GM23338 (cell line): ENCODE data around the gene PDCD2L. TPM values are rescaled to one million over a fixed set of nuclear protein-coding genes. Genes with fewer than 3 reads are reported as not detected.

Experiments used
- ATAC-seq: fragments of 200-7000 bp; cut with Tn5 transposase; 3 replicates; pipeline ENCODE4 v1.9.1; 2020
- DNase-seq: peaks from one replicate; pipeline ENCODE4 v3.0.0-alpha.2; 2015; ENCODE audit warnings: low spot score
- H2AFZ ChIP-seq: fragments of 200-600 bp; sonication (generic); 2 replicates; pipeline ENCODE4 v1.8.0; 2016; ENCODE audit warnings: antibody characterized with exemption, mild to moderate bottlenecking, moderate library complexity
- H3F3A ChIP-seq: fragments of 200-600 bp; sonication (generic); replicated peaks from 2 replicates; pipeline ENCODE4 v1.8.0; 2017; ENCODE audit warnings: antibody characterized with exemption, mixed run types, low read depth
- H3K27ac ChIP-seq: fragments of 200-600 bp; sonication (generic); 2 replicates; pipeline ENCODE4 v1.6.1; 2016; ENCODE audit warnings: low read depth
- H3K27me3 ChIP-seq: fragments of 200-600 bp; sonication (generic); 2 replicates; pipeline ENCODE4 v1.8.0; 2016; ENCODE audit warnings: mild to moderate bottlenecking, mixed run types, moderate library complexity; ENCODE audit not compliant: insufficient read depth
- H3K36me3 ChIP-seq: fragments of 200-600 bp; sonication (generic); 2 replicates; pipeline ENCODE4 v1.8.0; 2016; ENCODE audit warnings: mild to moderate bottlenecking; ENCODE audit not compliant: insufficient read depth
- H3K4me1 ChIP-seq: fragments of 200-600 bp; sonication (generic); 2 replicates; pipeline ENCODE4 v1.8.0; 2016; ENCODE audit warnings: mild to moderate bottlenecking, moderate library complexity; ENCODE audit not compliant: insufficient read depth
- H3K4me2 ChIP-seq: fragments of 200-600 bp; sonication (generic); 2 replicates; pipeline ENCODE4 v1.7.1; 2017; ENCODE audit warnings: mixed run types
- H3K4me3 ChIP-seq: fragments of 200-600 bp; sonication (generic); 2 replicates; pipeline ENCODE4 v1.6.1; 2016; ENCODE audit warnings: mixed run types
- H3K79me2 ChIP-seq: fragments of 200-600 bp; sonication (generic); replicated peaks from 2 replicates; pipeline ENCODE4 v1.8.0; 2017; ENCODE audit warnings: mild to moderate bottlenecking; ENCODE audit not compliant: insufficient read depth
- H3K9me2 ChIP-seq: fragments of 200-600 bp; sonication (generic); 2 replicates; pipeline ENCODE4 v1.8.0; 2017; ENCODE audit not compliant: insufficient read depth
- H4K20me1 ChIP-seq: fragments of 200-600 bp; sonication (generic); replicated peaks from 2 replicates; pipeline ENCODE4 v1.8.0; 2017; ENCODE audit warnings: mild to moderate bottlenecking; ENCODE audit not compliant: insufficient read depth
- H3K27ac Mint-ChIP-seq: 2 replicates; pipeline ENCODE4 v1.8.0; 2020; ENCODE audit warnings: inconsistent platforms, mild to moderate bottlenecking, moderate library complexity, mixed read lengths
- H3K27me3 Mint-ChIP-seq: 3 replicates; pipeline ENCODE4 v1.8.0; 2022; ENCODE audit warnings: low read depth, mild to moderate bottlenecking, moderate library complexity, mixed read lengths, inconsistent platforms; ENCODE audit not compliant: insufficient read depth, poor library complexity
- H3K36me3 Mint-ChIP-seq: 3 replicates; pipeline ENCODE4 v1.8.0; 2021; ENCODE audit warnings: low read depth, mild to moderate bottlenecking, inconsistent platforms, moderate library complexity, mixed read lengths
- H3K4me1 Mint-ChIP-seq: 3 replicates; pipeline ENCODE4 v1.8.0; 2020; ENCODE audit warnings: mild to moderate bottlenecking, inconsistent platforms, mixed read lengths
- H3K4me3 Mint-ChIP-seq: 3 replicates; pipeline ENCODE4 v1.8.0; 2021; ENCODE audit warnings: moderate library complexity, mild to moderate bottlenecking, inconsistent platforms, mixed read lengths
- H3K9me3 Mint-ChIP-seq: 3 replicates; pipeline ENCODE4 v1.8.0; 2020; ENCODE audit warnings: moderate library complexity, mild to moderate bottlenecking, inconsistent platforms, mixed read lengths
- ETS1 ChIP-seq: IDR thresholded peaks from 2 replicates; pipeline ENCODE4 v1.6.1; 2016; ENCODE audit warnings: antibody characterized with exemption
- NANOG ChIP-seq: IDR thresholded peaks from 2 replicates; pipeline ENCODE4 v1.6.1; 2016; ENCODE audit warnings: antibody characterized with exemption, borderline replicate concordance
- POLR2AphosphoS5 ChIP-seq: IDR thresholded peaks from 2 replicates; pipeline ENCODE4 v1.6.1; 2016; ENCODE audit warnings: antibody characterized with exemption, low read depth
- REST ChIP-seq: IDR thresholded peaks from one replicate; pipeline ENCODE4 v1.6.1; 2018; ENCODE audit warnings: antibody characterized with exemption; ENCODE audit not compliant: unreplicated experiment
- STAT1 ChIP-seq: IDR thresholded peaks from one replicate; pipeline ENCODE4 v1.6.1; 2016; ENCODE audit warnings: antibody characterized with exemption; ENCODE audit not compliant: unreplicated experiment
- ZNF114 ChIP-seq: fragments of 250-450 bp; sonication (Bioruptor Pico); IDR thresholded peaks from 2 replicates; pipeline ENCODE4 v1.5.0; 2020; ENCODE audit warnings: mild to moderate bottlenecking, moderate library complexity
- polyA plus RNA-seq: library from polyadenylated mRNA; unstranded; fragments of >200 nt; fragmentation: Nextera tagmentation; extraction: Ambion mirVana; gene quantifications from 2 replicates; pipeline ENCODE4 v1.2.1, GENCODE V29; 2016
- total RNA-seq: library from RNA; depleted of rRNA; stranded (reverse); fragments of >200 nt; shearing (Covaris generic); gene quantifications from 2 replicates; pipeline ENCODE4 v1.2.3, GENCODE V29; 2014
- TF ChIP-seq, protein P1 (sequence below): fragments of 250-450 bp; sonication (Bioruptor Pico); IDR thresholded peaks from 2 replicates; pipeline ENCODE4 v1.5.0; 2020; ENCODE audit warnings: mild to moderate bottlenecking, moderate library complexity
- TF ChIP-seq, protein P2 (sequence below), 2 experiments: fragments of 200-600 bp in 1 of 2; sonication (generic) in 1 of 2; conservative IDR thresholded peaks; 2 replicates each; pipeline versions ENCODE4 v1.5.1 to v1.6.1; 2016 to 2017; ENCODE audit warnings: antibody characterized with exemption in 2 of 2, low read depth in 2 of 2, mild to moderate bottlenecking in 2 of 2, moderate library complexity in 1 of 2

PDCD2L gene
- total and polyA plus RNA-seq, 2 experiments from 2014 or later = 61.3 to 67.2 TPM

GRCh38 chr19:34436716-34437115 is 32.5 kb downstream of the PDCD2L start:
- Histone ChIP-seq H3K36me3 (peaks cover 64% of the 10 kb centered on the region), H3K79me2 (peaks cover 98% of the 10 kb centered on the region), H3K4me2 (no peak overlapping the region), H3F3A (no peaks in the 10 kb centered on the region), H3K27ac (no peak overlapping the region), H4K20me1 (peaks cover 57% of the 10 kb centered on the region), H3K9me2 (no peaks in the 10 kb centered on the region), H3K4me1 (no peaks in the 10 kb centered on the region), H2AFZ (no peak overlapping the region), H3K27me3 (no peaks in the 10 kb centered on the region), H3K4me3 (no peak overlapping the region)
- peaks cover 95% of the 10 kb centered on the region for H3K36me3 Mint-ChIP-seq
- H3K9me3 Mint-ChIP-seq = no peaks in the 10 kb centered on the region
- H3K4me1 Mint-ChIP-seq = no peaks in the 10 kb centered on the region; the same call in 1 of the 3 replicates
- H3K27me3 Mint-ChIP-seq = peaks cover 2% of the 10 kb centered on the region
- H3K4me3 Mint-ChIP-seq = no peak overlapping the region
- TF ChIP-seq ZNF114 (CRISPR knock-in tag) (no peak), REST (no peak), STAT1 (no peak), ETS1 (no peak), POLR2AphosphoS5 (no peak), NANOG (no peak)
- TF ChIP-seq, protein P1, sequence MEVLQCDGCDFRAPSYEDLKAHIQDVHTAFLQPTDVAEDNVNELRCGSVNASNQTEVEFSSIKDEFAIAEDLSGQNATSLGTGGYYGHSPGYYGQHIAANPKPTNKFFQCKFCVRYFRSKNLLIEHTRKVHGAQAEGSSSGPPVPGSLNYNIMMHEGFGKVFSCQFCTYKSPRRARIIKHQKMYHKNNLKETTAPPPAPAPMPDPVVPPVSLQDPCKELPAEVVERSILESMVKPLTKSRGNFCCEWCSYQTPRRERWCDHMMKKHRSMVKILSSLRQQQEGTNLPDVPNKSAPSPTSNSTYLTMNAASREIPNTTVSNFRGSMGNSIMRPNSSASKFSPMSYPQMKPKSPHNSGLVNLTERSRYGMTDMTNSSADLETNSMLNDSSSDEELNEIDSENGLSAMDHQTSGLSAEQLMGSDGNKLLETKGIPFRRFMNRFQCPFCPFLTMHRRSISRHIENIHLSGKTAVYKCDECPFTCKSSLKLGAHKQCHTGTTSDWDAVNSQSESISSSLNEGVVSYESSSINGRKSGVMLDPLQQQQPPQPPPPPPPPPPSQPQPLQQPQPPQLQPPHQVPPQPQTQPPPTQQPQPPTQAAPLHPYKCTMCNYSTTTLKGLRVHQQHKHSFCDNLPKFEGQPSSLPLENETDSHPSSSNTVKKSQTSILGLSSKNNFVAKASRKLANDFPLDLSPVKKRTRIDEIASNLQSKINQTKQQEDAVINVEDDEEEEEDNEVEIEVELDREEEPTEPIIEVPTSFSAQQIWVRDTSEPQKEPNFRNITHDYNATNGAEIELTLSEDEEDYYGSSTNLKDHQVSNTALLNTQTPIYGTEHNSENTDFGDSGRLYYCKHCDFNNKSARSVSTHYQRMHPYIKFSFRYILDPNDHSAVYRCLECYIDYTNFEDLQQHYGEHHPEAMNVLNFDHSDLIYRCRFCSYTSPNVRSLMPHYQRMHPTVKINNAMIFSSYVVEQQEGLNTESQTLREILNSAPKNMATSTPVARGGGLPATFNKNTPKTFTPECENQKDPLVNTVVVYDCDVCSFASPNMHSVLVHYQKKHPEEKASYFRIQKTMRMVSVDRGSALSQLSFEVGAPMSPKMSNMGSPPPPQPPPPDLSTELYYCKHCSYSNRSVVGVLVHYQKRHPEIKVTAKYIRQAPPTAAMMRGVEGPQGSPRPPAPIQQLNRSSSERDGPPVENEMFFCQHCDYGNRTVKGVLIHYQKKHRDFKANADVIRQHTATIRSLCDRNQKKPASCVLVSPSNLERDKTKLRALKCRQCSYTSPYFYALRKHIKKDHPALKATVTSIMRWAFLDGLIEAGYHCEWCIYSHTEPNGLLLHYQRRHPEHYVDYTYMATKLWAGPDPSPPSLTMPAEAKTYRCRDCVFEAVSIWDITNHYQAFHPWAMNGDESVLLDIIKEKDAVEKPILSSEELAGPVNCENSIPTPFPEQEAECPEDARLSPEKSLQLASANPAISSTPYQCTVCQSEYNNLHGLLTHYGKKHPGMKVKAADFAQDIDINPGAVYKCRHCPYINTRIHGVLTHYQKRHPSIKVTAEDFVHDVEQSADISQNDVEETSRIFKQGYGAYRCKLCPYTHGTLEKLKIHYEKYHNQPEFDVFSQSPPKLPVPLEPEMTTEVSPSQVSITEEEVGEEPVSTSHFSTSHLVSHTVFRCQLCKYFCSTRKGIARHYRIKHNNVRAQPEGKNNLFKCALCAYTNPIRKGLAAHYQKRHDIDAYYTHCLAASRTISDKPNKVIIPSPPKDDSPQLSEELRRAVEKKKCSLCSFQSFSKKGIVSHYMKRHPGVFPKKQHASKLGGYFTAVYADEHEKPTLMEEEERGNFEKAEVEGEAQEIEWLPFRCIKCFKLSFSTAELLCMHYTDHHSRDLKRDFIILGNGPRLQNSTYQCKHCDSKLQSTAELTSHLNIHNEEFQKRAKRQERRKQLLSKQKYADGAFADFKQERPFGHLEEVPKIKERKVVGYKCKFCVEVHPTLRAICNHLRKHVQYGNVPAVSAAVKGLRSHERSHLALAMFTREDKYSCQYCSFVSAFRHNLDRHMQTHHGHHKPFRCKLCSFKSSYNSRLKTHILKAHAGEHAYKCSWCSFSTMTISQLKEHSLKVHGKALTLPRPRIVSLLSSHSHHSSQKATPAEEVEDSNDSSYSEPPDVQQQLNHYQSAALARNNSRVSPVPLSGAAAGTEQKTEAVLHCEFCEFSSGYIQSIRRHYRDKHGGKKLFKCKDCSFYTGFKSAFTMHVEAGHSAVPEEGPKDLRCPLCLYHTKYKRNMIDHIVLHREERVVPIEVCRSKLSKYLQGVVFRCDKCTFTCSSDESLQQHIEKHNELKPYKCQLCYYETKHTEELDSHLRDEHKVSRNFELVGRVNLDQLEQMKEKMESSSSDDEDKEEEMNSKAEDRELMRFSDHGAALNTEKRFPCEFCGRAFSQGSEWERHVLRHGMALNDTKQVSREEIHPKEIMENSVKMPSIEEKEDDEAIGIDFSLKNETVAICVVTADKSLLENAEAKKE (CRISPR knock-in tag) = no peak
- TF ChIP-seq, protein P2, sequence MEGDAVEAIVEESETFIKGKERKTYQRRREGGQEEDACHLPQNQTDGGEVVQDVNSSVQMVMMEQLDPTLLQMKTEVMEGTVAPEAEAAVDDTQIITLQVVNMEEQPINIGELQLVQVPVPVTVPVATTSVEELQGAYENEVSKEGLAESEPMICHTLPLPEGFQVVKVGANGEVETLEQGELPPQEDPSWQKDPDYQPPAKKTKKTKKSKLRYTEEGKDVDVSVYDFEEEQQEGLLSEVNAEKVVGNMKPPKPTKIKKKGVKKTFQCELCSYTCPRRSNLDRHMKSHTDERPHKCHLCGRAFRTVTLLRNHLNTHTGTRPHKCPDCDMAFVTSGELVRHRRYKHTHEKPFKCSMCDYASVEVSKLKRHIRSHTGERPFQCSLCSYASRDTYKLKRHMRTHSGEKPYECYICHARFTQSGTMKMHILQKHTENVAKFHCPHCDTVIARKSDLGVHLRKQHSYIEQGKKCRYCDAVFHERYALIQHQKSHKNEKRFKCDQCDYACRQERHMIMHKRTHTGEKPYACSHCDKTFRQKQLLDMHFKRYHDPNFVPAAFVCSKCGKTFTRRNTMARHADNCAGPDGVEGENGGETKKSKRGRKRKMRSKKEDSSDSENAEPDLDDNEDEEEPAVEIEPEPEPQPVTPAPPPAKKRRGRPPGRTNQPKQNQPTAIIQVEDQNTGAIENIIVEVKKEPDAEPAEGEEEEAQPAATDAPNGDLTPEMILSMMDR (conservative IDR thresholded peaks at IDR 0.05; ENCODE audit: low read depth in 2 of 2) = no peak
- no peak for DNase-seq
- no peak for ATAC-seq
- no peak overlapping the region for H3K27ac Mint-ChIP-seq
